Measurements from ENCODE around the gene MCU. TPM values are rescaled to one million over a fixed set of nuclear protein-coding genes. Genes with fewer than 3 reads are reported as not detected.

Gene MCU
- total and polyA plus RNA-seq, 2 of the 4 experiments (the other 2 are of a cell fraction): 36.2 to 36.7 TPM

DNA sequence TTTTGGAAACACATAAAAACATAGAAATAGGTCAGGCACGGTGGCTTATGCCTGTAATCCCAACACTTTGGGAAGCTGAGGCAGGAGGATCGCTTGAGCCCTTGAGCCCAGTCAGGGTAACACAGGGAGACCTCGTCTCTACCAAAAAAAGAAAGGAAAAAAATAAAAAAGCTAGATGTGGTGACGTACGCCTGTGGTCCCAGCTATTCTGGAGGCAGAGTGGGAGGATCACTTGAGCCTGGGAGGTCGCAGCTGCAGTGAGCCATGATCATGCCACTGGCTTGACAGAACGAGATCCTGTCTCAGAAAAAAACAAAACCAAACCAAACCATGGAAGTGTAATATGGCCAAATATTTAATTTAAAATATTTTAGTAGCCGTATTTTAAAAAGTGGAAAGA, 55.6 kb downstream of the MCU start:
- Histone ChIP-seq H3K27me3 (ENCODE audit: control insufficient read depth, insufficient read depth, low read length) (no peaks in the 10 kb centered on the region), H4K91ac (ENCODE audit: insufficient read depth, low read depth, low read length) (no peak overlapping the region), H3K79me1 (ENCODE audit: low read depth in 1 of 2, low read length in 2 of 2) (peaks cover 28 to 50% of the 10 kb centered on the region in 2 experiments), H3K4me2 (ENCODE audit: low read depth, low read length) (no peak overlapping the region), H3K4ac (ENCODE audit: low read depth, low read length) (no peak overlapping the region), H4K5ac (ENCODE audit: low read depth, low read length) (no peak overlapping the region), H3K4me3 (ENCODE audit: insufficient read depth, low read depth, low read length) (no peak overlapping the region), H2AK9ac (replicated peaks; ENCODE audit: low read depth, low read length, poor library complexity) (no peak overlapping the region), H3K9ac (ENCODE audit: low read depth, low read length) (no peak overlapping the region), H3K36me3 (ENCODE audit: control insufficient read depth, insufficient read depth, low read length) (no peaks in the 10 kb centered on the region), H3K23ac (ENCODE audit: low read depth, low read length) (no peak overlapping the region), H3K9me1 (ENCODE audit: insufficient read depth, low read length) (peaks cover 3% of the 10 kb centered on the region; the same call in 1 of the 2 replicates), H4K8ac (ENCODE audit: low read depth in 2 of 2, low read length in 2 of 2) (no peak overlapping the region), H3K9me3 (ENCODE audit: control insufficient read depth, insufficient read depth, low read length) (no peaks in the 10 kb centered on the region), H3K56ac (ENCODE audit: extremely low read depth, insufficient read depth, low read length) (no peak overlapping the region), H4K20me1 (ENCODE audit: insufficient read depth, low read length) (0 out of 2 replicates have a peak, but pooled peaks cover 3% of the 10 kb centered on the region), H2BK15ac (ENCODE audit: low read depth, low read length) (no peak overlapping the region), H3K18ac (ENCODE audit: low read depth, low read length) (no peak overlapping the region), H2AFZ (replicated peaks; ENCODE audit: low read length, poor library complexity) (no peak overlapping the region), H2AK5ac (ENCODE audit: low read depth, low read length) (no peak overlapping the region), H2BK5ac (ENCODE audit: low read depth, low read length, poor library complexity, severe bottlenecking) (no peak overlapping the region), H3K14ac (replicated peaks; ENCODE audit: low read depth, low read length) (no peak overlapping the region), H2BK120ac (ENCODE audit: low read depth, low read length) (no peak overlapping the region), H2BK20ac (ENCODE audit: low read depth, low read length) (no peak overlapping the region), H3K27ac (ENCODE audit: insufficient read depth, low read length) (no peak overlapping the region), H3K4me1 (ENCODE audit: control insufficient read depth, insufficient read depth, low read length) (peaks cover 2% of the 10 kb centered on the region; the same call in 1 of the 2 replicates)
- dilution Hi-C loops (cut with HindIII; ENCODE audit: low sequenced_read_pairs, unreplicated experiment) (no loop called here), intact Hi-C loops (cut with micrococcal nuclease) (no loop called here), in situ Hi-C loops (cut with MboI; ENCODE audit: low sequenced_read_pairs) (no loop called here)
- no peak for DNase-seq
- WGBS, 2 experiments (ENCODE audit: extremely low coverage in 2 of 2, insufficient read length in 1 of 2): 100% methylated on average over 1 of the region's 8 CpGs; no CpG with 5 or more reads in 1 of the 2 experiments
- no TSS peak for BruUV-seq (replicated peaks)
- CTCF ChIA-PET: interaction anchor here (1.0 kb wide), 1 partner anchor 52 kb away, joined by 3 read pairs; no protein-coding TSS in a partner anchor
- POLR2A ChIA-PET (ENCODE audit: unreplicated experiment): no interaction called here
- no peak for ATAC-seq (ENCODE audit: low read depth)
- TF ChIP-seq USF2 (IDR thresholded peaks at IDR 0.05; ENCODE audit: low read depth, low read length) (no peak), CHD1 (IDR thresholded peaks at IDR 0.05; ENCODE audit: low read depth, low read length) (no peak), MXI1 (IDR thresholded peaks at IDR 0.05; ENCODE audit: borderline replicate concordance, low read depth, low read length) (no peak), MAZ (IDR thresholded peaks at IDR 0.05; ENCODE audit: borderline replicate concordance, low read depth, low read length) (no peak), CTCF (conservative IDR thresholded peaks at IDR 0.05; ENCODE audit: low read depth, low read length) (no peak), RFX5 (IDR thresholded peaks at IDR 0.05; ENCODE audit: low read depth, low read length) (no peak), MAFK (IDR thresholded peaks at IDR 0.05; ENCODE audit: low read depth, low read length) (no peak), POLR2A (IDR thresholded peaks at IDR 0.05; ENCODE audit: low read depth, low read length) (no peak), CEBPB (IDR thresholded peaks at IDR 0.05; ENCODE audit: low read depth, low read length) (no peak), FOS (IDR thresholded peaks at IDR 0.05; ENCODE audit: low read depth, low read length) (no peak), RCOR1 (IDR thresholded peaks at IDR 0.05; ENCODE audit: insufficient replicate concordance, low read length) (no peak)
- TF ChIP-seq, protein P1, sequence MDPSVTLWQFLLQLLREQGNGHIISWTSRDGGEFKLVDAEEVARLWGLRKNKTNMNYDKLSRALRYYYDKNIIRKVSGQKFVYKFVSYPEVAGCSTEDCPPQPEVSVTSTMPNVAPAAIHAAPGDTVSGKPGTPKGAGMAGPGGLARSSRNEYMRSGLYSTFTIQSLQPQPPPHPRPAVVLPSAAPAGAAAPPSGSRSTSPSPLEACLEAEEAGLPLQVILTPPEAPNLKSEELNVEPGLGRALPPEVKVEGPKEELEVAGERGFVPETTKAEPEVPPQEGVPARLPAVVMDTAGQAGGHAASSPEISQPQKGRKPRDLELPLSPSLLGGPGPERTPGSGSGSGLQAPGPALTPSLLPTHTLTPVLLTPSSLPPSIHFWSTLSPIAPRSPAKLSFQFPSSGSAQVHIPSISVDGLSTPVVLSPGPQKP (IDR thresholded peaks at IDR 0.05; ENCODE audit: borderline replicate concordance, low read depth, low read length): no peak

Data from IMR-90 (cell line).